Stimulated activated CD4-positive, alpha-beta T cell treated with anti-CD3 and anti-CD28 coated beads, Interleukin-4, amount 100 ng/mL, for 4 hours (primary cell): ENCODE data around the gene MTA2.
A peak's percentile ranks its signal among the peaks of the same experiment; 100 is the strongest.
"Not testable (repeated sequence)": the region's sequence is repeated elsewhere in the genome, so short reads cannot be mapped to it uniquely, and the experiment has no call there.

Experiments used
- DNase-seq, 2 experiments: peaks; one replicate each; pipeline ENCODE4 v3.0.0-alpha.2; 2020

MTA2 gene

GRCh38 chr11:62592146-62592815, 9.4 kb downstream of the MTA2 start:
- DNase-seq = no peak

GRCh38 chr11:62591448-62592145, 10.1 kb downstream of the MTA2 start, which contains the start of gene TUT1:
TUT1 (minus strand) TSS chr11:62591523; CDS start chr11:62591485, 38 bp downstream.
- DNase-seq = peak; percentile 85 to 96

GRCh38 chr11:62588966-62589637, 12.6 kb downstream of the MTA2 start:
- no peak for DNase-seq

- DNase-seq = not testable (repeated sequence)
Measured at GRCh38 chr11:62585356-62585755, 16.3 kb downstream of the MTA2 start.

- DNase-seq = not testable (repeated sequence)
Measured at GRCh38 chr11:62581735-62582134, 19.9 kb downstream of the MTA2 start.

- DNase-seq = no peak
Measured at GRCh38 chr11:62580959-62581715, 20.5 kb downstream of the MTA2 start.

- no peak for DNase-seq
Measured at GRCh38 chr11:62579252-62579651, 22.4 kb downstream of the MTA2 start.

GRCh38 chr11:62578541-62578940, 23.1 kb downstream of the MTA2 start:
- DNase-seq = no peak

GRCh38 chr11:62577046-62577714, 24.5 kb downstream of the MTA2 start:
- DNase-seq = no peak

- DNase-seq = no peak
Measured at GRCh38 chr11:62575837-62576236, 25.8 kb downstream of the MTA2 start.

GRCh38 chr11:62575156-62575555, 26.5 kb downstream of the MTA2 start:
- no peak for DNase-seq

- DNase-seq = no peak
Measured at GRCh38 chr11:62574363-62575071, 27.1 kb downstream of the MTA2 start.

GRCh38 chr11:62573592-62574362, 27.9 kb downstream of the MTA2 start, which contains the start of gene EEF1G:
EEF1G (minus strand) TSS chr11:62573891; CDS start chr11:62573842, 49 bp downstream.
- peak; percentile 91 to 99 for DNase-seq

GRCh38 chr11:62573006-62573591, 28.6 kb downstream of the MTA2 start:
- no peak for DNase-seq

GRCh38 chr11:62572431-62572830, 29.2 kb downstream of the MTA2 start:
- DNase-seq = no peak

GRCh38 chr11:62571493-62571892, 30.2 kb downstream of the MTA2 start:
- not testable (repeated sequence) for DNase-seq

GRCh38 chr11:62570903-62571302, 30.8 kb downstream of the MTA2 start:
- not testable (repeated sequence) for DNase-seq

GRCh38 chr11:62569611-62570010, 32.1 kb downstream of the MTA2 start:
- no peak for DNase-seq

GRCh38 chr11:62567018-62567633, 34.5 kb downstream of the MTA2 start:
- DNase-seq = no peak

- no peak for DNase-seq
Measured at GRCh38 chr11:62566247-62566646, 35.4 kb downstream of the MTA2 start.
